Fibroblast of pulmonary artery (primary cell): ENCODE measurements around the gene HADH.

Source experiments
- DNase-seq: peaks from one replicate; pipeline ENCODE4 v3.0.0-alpha.2; 2010; ENCODE audit warnings: low read depth
- H3K4me3 ChIP-seq: replicated peaks from 2 replicates; pipeline ENCODE4 v1.5.1; 2011; ENCODE audit warnings: low read depth, mild to moderate bottlenecking, control low read depth, low read length, moderate library complexity
- TF ChIP-seq, protein P1 (sequence below): IDR thresholded peaks from 2 replicates; pipeline ENCODE4 v1.5.1; 2011; ENCODE audit warnings: mild to moderate bottlenecking, control low read depth, low read length, inconsistent platforms; ENCODE audit errors: missing control alignments

Gene HADH

DNA sequence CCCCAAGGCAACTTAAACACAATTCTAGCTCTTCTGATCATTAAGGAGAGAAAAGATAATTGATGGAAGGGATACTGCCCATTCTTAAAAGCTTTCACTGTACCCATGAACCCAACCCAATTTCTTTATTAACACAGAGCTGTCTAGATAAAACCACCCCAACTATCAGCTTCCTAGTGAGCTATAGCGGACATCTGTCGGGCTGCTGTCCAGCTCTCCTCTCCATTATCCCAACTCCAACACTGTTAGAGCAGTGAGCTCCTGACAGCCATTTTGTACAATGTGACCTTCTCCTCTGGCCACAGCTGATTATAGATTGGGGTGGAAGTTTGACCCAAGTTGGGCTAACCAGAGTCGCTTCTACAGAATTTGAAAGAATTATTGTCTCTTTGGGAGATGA, 66.1 kb downstream of the HADH start:
- H3K4me3 ChIP-seq: no peak overlapping the region
- TF ChIP-seq, protein P1, sequence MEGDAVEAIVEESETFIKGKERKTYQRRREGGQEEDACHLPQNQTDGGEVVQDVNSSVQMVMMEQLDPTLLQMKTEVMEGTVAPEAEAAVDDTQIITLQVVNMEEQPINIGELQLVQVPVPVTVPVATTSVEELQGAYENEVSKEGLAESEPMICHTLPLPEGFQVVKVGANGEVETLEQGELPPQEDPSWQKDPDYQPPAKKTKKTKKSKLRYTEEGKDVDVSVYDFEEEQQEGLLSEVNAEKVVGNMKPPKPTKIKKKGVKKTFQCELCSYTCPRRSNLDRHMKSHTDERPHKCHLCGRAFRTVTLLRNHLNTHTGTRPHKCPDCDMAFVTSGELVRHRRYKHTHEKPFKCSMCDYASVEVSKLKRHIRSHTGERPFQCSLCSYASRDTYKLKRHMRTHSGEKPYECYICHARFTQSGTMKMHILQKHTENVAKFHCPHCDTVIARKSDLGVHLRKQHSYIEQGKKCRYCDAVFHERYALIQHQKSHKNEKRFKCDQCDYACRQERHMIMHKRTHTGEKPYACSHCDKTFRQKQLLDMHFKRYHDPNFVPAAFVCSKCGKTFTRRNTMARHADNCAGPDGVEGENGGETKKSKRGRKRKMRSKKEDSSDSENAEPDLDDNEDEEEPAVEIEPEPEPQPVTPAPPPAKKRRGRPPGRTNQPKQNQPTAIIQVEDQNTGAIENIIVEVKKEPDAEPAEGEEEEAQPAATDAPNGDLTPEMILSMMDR: no peak
- no peak for DNase-seq

DNA sequence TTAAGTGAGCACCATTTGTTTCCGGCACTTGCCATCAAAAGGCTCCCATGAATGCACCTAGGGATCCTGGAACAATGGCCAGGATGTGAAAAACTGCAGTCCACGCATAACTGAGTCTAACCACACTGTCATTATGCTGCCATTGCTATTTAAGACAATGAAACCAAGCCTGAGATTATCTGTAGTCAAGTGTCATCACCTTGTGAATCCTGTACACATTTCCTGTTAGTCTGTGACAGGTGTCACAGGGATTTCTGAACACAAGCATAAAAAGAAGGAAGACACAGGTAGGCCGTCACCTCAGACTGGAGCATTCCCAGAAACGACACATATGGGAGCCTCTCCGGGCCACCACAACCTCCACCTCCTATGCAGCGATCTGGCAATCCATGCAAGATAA, 66.7 kb downstream of the HADH start:
- TF ChIP-seq, protein P1: no peak
- no peak for DNase-seq
- H3K4me3 ChIP-seq: no peak overlapping the region

DNA sequence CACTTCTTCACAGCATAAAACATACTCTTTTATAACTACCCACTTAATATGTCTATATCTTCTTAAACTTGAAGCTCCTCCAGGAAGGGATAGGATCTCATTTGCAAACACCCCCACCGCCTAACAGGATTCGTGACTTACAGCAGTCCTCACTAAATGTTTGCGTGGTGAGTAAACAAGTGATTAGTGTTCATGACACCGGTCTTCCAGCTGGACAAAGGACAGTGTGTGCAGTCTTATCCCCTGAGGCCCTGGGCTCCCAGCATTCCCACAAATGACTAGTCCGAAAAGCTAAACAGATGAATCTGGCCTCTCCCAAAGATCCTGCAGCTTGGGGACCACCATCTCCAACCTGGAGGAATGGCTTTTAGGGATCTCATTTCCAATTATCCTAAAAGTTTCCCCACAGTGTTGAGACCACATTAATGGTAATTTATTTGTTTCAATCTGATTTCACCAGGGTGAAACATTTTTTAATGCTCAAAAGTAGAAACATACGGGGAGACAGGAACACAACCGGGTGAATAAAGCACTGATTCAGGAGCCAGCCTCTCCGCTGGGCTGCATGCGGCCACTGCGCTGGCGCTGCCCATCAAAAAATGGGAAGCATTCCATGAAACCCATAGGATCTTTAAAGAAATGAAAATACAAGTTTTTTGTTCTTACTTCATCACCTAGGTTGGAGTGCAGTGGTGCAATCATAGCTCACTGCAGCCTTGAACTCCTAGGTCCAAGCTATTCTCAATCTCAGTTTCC, 69.2 kb downstream of the HADH start:
- H3K4me3 ChIP-seq: no peak overlapping the region
- DNase-seq: peak; percentile 11
- TF ChIP-seq, protein P1: no peak

DNA sequence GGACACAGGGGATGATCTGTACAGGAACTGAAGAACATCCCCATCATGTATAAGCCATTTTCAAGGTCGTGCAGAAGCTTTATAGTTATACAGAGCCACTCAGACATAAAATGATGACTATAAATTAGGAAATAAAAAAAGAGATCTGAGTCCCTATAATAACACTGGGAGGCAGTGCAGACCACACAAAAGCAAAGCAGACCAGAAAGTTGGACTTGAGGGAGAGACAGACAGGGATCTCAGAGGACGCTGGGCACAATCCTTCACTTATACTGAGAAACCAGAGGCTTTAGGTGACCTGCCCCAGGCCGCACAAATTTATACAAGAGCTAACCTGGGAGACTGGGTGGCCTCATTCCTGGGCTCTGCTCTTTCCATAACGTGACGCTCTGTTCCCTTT, 70.5 kb downstream of the HADH start:
- peak; percentile 37 for DNase-seq
- no peak overlapping the region for H3K4me3 ChIP-seq
- TF ChIP-seq, protein P1: peak; percentile 12

DNA sequence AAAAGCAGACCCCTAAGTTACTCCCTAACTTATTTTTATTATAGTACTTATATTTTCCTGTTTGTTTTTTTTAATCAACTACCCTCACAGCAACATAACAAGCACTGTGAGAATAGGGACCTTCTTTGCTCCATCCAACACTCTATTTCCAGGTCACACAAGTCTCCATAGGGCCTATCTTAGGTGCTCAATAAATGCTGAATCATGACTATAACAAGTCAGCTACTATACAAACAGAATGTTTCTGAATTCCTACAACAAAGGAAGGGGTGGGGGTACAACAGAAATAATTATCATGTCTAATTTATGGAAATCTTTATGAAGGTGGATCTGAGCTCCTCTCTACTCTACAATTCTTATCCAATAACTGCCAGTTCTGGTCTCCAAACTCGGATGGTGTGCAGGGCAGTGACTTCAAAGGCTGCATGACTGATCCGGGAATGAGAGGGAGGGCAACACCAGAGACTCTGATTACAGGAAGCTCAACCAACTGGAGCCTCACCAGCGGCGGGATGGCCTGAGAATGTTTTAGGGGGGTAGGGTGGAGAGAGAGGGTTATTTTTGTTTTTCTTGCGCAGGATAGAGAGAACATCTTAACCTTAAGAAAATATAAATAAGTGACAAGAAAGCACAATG, 71.1 kb downstream of the HADH start:
- H3K4me3 ChIP-seq: no peak overlapping the region
- DNase-seq: no peak
- TF ChIP-seq, protein P1: no peak

DNA sequence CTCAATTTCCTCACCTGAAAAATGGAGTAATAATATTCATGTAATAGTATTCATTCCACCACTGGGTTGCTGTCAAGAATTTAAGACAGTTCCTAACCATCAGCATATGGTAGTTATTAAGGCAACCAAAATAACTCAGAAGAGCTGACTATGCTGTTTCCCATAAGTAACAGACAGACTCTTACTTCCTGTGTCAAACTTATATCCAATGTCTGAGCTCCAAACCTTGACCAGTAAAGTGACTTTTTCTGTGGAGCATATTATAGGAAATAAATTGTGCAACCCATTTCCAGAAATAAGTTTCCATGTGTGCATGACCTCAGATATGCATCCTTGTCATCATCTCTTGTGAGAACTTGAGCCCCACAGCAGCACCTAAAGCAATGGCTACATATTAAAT, 78.8 kb downstream of the HADH start:
- DNase-seq: peak; percentile 6
- TF ChIP-seq, protein P1: no peak
- no peak overlapping the region for H3K4me3 ChIP-seq

DNA sequence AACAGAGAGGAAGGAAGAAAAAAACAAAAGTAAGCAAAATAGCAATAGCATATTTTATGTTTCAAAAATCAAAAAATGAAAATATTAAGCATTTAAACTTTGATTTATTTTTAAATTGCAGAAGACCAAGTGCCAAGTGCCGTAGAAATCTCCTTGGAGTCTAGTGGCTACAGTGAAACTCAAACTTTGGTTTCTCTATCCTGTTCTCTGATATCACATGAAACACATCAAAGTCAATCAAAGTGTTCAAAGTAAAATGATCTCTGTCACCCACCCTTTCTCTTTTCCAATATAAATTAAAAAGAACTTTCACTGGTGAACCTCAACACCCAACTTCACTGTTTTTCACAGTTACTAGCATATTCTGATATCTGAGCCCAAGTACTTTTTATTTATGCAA, 81.1 kb downstream of the HADH start:
- DNase-seq: no peak
- no peak overlapping the region for H3K4me3 ChIP-seq

More for the DNA sequence above, 81.1 kb downstream of the HADH start:
- TF ChIP-seq, protein P1: no peak
